ENCODE measurements around the gene ELP1. TPM values are rescaled to one million over a fixed set of nuclear protein-coding genes. Genes with fewer than 3 reads are reported as not detected.

Gene ELP1
- total RNA-seq, 4 donors from 2014 or later: 12.3 to 22.2 (median 20.2) TPM

- H3K4me1 ChIP-seq: peaks cover 0 to 33% (median 0%) of the 10 kb centered on the region in 3 donors
- WGBS, 2 donors: 14 to 26% methylated on average over 2 of the region's 2 CpGs
- DNase-seq: no peak
- no peaks in the 10 kb centered on the region for H3K36me3 ChIP-seq
- no peak overlapping the region for H3K27ac ChIP-seq
- TF ChIP-seq, protein P1, sequence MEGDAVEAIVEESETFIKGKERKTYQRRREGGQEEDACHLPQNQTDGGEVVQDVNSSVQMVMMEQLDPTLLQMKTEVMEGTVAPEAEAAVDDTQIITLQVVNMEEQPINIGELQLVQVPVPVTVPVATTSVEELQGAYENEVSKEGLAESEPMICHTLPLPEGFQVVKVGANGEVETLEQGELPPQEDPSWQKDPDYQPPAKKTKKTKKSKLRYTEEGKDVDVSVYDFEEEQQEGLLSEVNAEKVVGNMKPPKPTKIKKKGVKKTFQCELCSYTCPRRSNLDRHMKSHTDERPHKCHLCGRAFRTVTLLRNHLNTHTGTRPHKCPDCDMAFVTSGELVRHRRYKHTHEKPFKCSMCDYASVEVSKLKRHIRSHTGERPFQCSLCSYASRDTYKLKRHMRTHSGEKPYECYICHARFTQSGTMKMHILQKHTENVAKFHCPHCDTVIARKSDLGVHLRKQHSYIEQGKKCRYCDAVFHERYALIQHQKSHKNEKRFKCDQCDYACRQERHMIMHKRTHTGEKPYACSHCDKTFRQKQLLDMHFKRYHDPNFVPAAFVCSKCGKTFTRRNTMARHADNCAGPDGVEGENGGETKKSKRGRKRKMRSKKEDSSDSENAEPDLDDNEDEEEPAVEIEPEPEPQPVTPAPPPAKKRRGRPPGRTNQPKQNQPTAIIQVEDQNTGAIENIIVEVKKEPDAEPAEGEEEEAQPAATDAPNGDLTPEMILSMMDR (IDR thresholded peaks at IDR 0.05): no peak
- no peak for TF ChIP-seq POLR2A (IDR thresholded peaks at IDR 0.05)
- H3K9me3 ChIP-seq: no peaks in the 10 kb centered on the region
- no peak overlapping the region for H3K4me3 ChIP-seq
- intact Hi-C loops (cut with DNase I): no loop called here
- H3K27me3 ChIP-seq: no peaks in the 10 kb centered on the region
Measured at GRCh38 chr9:108830272-108830671, 103.7 kb downstream of the ELP1 start.

DNA sequence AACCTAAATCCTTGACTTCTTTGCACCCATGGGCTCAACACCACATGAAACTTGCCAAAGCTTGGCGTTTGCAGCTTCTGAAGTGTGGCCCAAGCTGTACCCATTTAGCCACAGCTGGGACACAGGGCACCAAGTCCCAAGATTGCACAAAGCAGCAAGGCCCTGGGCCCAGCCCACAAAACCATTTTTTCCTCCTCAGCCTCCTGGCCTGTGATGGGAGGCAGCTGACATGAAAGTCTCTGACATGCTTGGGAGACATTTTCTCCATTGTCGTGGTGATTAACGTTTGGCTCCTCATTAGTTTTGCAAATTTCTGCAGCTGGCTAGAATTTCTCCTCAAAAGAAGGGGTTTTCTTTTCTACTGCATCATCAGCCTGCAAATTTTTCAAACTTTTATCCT is 110.1 kb downstream of the ELP1 start:
- no peaks in the 10 kb centered on the region for H3K4me1 ChIP-seq
- no peak for TF ChIP-seq POLR2A (IDR thresholded peaks at IDR 0.05)
- no peak for DNase-seq
- H3K27ac ChIP-seq: no peak overlapping the region
- H3K9me3 ChIP-seq: peaks cover 0 to 7% (median 7%) of the 10 kb centered on the region in 3 donors
- no peaks in the 10 kb centered on the region for H3K27me3 ChIP-seq
- no peaks in the 10 kb centered on the region for H3K36me3 ChIP-seq
- intact Hi-C loops (cut with DNase I): no loop called here
- WGBS, 2 donors: 89 to 95% methylated on average over 2 to 3 of the region's 3 CpGs
- no peak overlapping the region for H3K4me3 ChIP-seq

Small RNA genes within 50 kb of the gene (small RNA-seq; reads per million reads assigned to genes)
- gene AL359692.1: 0 reads per million in 4 donors

Other genes starting within 250 kb of the ELP1 start
- not detected for gene ACTL7B, start 78.1 kb downstream of the ELP1 start, total RNA-seq
- gene ACTL7A, start 71.9 kb downstream of the ELP1 start, total RNA-seq: not detected
- 10 to 100 TPM in 3 of 4 donors, 1 to 10 TPM in 1; 9.8 to 17.2 (median 12.8) TPM for gene ABITRAM, start 276 bp upstream of the ELP1 start, total RNA-seq
- 10 to 100 TPM in 3 of 4 donors, 1 to 10 TPM in 1; 7.5 to 31.3 (median 15.7) TPM for gene CTNNAL1, start 79.4 kb upstream of the ELP1 start, total RNA-seq
- 10 to 100 TPM; 12.5 to 45.4 (median 25.9) TPM for gene TMEM245, start 185.8 kb upstream of the ELP1 start, total RNA-seq
- 1 to 10 TPM in 1 of 4 donors, under 1 TPM in 2, not detected in 1; 0.04 to 1.5 (median 0.12) TPM for gene FRRS1L, start 233.1 kb upstream of the ELP1 start, total RNA-seq